DMS53 treated with DMSO at 0.1 percent for 48 hours (cell line): ENCODE measurements around the gene GTF3C5.
A peak's percentile ranks its signal among the peaks of the same experiment; 100 is the strongest.

Experiments
- DNase-seq: peaks from one replicate; lab custom pipeline; 2025; ENCODE audit not compliant: unreplicated experiment; lab: John Stamatoyannopoulos, UW

GTF3C5 gene, protein sequence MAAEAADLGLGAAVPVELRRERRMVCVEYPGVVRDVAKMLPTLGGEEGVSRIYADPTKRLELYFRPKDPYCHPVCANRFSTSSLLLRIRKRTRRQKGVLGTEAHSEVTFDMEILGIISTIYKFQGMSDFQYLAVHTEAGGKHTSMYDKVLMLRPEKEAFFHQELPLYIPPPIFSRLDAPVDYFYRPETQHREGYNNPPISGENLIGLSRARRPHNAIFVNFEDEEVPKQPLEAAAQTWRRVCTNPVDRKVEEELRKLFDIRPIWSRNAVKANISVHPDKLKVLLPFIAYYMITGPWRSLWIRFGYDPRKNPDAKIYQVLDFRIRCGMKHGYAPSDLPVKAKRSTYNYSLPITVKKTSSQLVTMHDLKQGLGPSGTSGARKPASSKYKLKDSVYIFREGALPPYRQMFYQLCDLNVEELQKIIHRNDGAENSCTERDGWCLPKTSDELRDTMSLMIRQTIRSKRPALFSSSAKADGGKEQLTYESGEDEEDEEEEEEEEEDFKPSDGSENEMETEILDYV

DNA sequence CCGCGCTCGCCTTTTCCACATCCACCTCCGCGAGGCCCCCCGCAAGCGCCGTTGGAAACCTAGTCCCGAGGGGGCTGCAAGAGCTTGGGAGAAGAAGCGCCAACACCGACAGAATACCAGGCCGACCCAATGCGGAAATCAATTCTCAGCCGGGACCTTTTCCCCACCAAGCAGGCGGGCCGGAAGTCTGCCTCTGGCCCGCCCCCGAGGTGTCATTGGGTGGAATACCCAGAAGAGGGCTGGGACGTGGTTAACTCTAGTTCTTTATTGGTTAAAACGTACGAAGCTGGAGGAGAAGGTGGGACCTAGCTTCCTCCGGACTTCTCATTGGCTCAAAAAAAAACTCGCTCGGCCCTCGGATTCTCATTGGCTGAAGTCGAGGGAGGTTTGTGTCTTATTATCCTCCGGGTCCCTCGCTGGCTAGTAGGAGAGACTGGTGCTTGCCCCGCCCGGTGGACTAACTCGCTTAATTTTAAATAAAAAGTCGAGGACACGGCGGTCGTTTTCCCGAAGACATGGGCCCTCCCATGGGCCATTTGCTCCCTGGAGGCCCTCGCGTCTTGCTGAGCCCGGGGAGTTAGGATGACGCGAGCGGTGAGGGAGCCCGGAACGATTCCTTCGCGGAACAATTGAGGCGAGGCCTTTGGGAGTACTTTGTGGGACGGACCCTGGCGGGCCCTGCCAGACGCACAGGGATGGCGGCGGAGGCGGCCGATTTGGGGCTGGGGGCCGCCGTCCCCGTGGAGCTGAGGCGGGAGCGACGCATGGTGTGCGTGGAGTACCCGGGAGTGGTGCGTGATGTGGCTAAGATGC is at the start of gene GTF3C5:
TSS of gene GTF3C5 (plus strand) at position 681 of the 813 bp plus-strand sequence. CDS start at position 696, 15 bp downstream.
- DNase-seq: peak; percentile 98

DNA sequence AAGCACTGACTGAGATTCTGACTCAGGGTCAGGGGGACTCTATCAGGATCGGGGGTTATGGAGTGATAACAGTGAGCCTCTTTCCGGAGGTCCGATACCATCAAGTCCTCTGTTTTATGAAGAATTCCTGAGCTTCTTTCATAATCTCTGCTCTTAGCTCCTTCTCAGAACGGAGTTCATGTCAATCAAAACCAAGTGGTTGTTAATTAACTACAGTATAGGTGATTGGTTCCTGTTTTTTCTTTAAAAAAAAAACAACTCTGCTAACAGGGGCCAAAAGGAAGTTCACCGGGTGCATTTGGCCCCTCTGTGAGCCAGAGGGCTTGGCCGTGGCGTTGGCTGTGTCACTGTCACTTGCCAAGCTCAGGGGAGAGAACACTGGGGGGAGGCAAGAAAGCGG is 48.3 kb upstream of the GTF3C5 start:
- no peak for DNase-seq

DNA sequence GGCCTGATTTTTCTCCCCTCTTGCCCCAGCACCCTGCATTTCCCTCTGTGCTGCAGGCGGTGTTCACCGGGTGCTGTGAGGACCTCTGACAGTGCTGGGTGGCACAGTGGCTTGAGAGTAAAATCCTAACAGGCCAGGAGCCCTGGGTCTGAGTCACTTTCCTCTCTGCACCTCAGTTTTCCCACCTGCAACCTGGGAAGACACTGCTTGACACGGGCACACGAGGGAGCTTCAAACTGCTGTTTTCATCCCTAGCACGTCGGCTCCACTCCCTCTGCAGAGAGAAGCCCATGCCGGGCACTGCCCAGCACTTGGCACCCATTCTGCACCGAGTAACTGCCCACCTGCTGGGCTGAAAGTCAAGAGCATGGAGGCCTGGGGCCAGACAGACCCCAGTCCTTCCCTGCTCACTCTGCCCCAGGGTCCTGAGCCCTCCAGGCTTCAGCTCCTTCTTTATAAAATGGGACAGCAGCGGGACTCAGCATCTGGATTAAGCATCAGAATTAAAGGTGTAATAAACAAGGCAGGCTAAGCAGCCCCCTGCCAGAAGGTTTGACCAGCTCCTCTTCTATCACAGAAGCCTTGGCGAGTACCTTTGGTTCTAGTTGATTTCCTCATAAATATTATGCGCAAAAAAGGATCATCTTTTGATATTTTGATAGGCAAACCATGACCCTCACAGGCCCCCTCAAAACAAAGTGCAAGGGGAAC is 47.2 kb upstream of the GTF3C5 start:
- no peak for DNase-seq

DNA sequence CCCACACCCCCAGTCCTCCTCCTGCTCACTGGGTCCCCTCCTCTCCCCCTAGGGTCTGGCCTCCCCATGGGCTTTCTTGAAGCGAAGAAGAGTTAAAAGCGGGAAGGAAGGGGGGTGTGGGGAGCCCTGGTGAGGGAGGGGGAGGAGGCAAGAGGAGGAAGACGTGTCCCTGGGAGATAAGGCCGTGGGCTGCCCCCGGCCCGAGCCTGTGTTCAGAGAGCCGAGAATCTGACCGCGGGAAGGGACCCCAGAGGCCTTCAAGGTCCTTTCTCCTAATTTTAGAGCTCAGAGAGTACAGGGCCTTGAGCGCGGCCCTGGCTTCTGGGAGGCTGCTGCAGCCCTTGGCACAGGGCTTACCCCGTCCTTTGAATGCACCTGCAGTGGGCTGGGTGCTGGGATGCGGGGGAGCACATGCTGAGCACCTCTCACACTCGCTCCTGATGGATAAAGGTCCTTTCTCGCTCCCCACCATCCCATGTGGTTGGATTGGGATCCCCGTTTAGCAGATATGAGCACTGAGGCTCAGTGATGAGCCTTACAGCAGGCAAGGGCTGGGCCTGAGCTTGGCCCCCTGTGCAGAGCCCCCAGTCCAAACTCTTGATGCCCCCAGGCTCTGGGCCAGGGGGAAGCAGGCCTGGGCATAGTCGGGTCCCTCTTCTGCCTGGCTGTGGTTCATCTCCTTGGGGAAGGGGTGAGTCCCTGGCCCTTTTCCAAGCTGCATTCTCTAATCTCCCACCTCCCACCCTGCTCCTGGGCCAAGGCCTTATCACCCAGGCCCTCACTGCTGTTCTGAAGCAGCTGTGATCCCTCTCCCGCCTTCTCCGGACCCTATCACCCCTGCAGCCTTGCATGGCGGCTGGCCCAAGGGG is 46.4 kb upstream of the GTF3C5 start:
- no peak for DNase-seq

DNA sequence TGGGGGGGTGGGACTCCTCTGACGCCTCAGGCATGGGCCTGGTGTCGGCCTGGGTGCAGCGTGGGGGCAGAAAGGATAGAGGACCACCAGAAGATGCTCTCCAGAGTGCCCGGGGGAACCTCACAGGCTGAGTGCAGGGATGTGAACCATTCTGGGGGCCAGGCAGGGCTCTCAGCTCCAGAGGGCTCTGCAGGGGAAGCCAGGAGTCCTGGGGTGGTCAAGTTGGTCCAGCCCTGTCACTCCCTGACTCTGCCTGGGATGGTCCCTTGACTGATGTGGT is 45.8 kb upstream of the GTF3C5 start:
- DNase-seq: no peak

DNA sequence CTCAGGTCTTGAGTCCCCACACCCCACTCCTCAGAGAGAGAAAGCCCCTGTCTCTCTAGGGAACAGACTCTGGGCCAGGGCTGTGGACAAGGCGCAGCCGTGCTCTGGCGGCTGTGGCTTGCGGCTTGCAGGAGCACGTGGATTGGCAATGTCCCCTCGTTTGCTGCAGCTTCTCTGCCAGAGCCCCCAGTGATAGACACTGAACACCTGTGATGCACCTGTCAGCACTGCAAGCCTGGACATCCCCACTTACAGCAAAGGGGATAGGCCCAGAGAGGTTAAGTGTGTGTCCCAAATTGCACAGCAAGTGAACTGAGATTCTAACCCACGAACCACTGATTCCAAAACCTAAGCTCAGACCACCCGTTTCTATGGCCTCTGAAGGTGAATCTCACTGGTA is 45.3 kb upstream of the GTF3C5 start:
- DNase-seq: no peak

DNA sequence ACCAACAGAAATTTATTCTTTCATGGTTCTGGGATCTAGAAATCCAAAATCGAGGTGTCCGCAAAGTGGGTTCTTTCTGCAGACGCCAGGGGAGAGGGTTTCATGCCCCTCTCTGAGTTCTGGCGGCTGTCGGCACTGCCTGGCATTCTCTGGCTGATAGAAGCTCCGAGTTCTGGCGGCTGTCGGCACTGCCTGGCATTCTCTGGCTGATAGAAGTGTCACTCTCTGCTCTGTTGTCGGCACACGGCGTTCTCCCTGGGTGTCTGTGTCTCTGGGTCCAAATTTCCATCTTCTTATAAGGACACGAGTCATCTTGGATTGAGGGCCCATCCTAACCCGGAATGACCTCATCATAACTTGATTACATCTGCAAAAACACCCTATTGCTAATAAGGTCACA is 44.7 kb upstream of the GTF3C5 start:
- no peak for DNase-seq

DNA sequence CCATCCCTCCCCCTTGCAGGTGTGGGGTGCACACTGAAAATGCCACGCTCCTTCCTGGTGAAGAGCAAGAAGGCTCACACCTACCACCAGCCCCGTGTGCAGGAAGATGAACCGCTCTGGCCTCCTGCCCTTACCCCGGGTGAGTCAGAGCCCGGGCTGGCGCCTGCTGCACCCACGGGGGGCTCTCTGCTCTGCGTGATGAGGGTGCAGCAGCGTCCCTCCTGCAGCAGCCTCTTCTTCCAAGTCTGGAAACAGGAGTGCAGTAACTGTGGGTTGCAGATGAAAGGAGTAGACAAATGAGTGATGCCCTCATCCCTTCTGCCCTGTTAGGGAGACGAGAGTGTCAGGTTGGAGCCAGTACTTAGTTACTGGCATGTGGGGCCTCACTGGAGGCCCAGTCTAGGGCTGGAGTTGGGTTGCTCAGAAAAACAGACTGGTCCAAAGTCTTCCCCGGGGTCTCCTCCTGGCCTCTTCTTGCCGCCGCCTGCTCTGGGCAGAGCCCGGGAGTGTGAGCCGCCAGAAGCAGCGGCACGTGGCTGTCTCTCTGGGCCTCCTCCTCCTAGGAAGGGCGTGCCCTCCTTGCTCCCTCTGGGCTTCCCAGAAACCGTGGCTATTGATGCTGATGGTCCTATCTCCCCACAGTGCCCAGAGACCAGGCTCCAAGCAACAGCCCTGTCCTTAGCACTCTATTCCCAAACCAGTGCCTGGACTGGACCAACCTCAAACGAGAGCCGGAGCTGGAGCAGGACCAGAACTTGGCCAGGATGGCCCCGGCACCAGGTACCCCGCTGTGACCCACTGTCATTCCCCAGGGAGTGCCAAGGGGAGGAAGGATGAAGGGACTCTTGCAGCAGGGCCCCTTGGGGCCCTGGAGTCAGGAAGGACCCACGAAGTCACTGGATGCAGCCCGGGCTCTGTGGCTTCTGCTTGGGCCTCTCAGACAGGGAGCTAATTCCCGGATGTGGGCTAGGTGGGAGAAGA is 43.9 kb upstream of the GTF3C5 start:
- DNase-seq: no peak

DNA sequence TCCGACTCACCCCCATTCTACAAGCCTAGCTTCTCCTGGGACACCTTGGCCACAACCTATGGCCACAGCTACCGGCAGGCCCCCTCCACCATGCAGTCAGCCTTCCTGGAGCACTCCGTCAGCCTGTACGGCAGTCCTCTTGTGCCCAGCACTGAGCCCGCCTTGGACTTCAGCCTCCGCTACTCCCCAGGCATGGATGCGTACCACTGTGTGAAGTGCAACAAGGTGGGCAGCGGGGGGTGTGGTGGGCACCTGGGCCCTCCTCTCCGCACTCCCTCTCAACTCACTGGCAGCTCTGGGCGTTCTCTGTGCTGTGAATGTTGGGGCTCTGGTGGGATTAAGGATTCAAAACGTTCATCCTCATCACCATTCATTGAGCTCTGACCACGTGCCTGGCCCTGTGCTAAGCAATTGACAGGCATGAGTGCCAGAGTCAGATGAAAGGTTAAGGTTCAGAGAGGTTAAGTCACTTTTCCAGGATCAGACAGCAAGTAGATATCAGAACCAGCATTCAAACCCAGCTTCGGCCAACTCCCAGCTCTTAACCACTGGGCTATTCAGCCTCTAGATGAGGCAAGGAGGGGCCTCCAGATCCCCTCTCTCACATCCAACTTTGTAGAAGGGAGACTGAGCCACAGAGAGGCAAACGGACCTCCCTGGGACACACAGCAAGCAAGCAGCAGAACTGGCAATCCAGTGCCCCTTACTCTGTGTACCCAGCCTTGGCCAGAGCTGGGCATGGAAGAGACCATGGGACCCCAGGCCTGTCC is 42.4 kb upstream of the GTF3C5 start:
- no peak for DNase-seq

DNA sequence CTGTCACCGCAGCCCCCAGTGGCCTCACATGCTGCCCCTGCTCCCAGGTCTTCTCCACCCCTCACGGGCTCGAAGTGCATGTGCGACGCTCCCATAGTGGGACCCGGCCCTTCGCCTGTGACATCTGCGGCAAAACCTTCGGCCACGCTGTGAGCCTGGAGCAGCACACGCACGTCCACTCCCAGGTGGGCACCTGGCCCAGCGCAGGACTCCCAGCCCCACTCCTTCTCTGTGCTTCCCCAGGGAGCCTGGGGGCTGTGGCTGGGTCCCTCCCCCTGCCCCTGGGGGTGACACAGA is 41.8 kb upstream of the GTF3C5 start:
- no peak for DNase-seq

DNA sequence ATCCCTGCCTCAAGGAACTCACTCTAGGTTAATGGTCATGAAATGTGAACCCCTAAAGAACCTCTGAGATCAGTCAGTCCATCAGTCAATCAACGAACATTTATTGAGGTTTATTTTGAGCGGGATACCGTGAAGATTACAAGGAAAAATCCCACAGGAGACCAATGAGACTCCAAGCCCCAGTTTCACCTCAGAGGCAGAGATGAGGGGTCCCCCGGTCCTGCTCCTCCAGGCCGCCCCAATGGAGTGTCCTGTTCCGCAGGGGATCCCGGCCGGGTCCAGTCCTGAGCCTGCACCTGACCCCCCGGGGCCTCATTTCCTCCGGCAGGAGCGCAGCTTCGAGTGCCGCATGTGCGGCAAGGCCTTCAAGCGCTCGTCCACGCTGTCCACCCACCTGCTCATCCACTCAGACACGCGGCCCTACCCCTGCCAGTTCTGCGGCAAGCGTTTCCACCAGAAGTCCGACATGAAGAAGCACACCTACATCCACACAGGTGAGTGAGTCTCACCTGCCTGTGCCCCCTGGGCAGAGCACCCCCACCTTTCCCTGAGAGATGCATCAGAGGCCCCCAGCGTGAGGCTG is 41.3 kb upstream of the GTF3C5 start:
- DNase-seq: no peak

DNA sequence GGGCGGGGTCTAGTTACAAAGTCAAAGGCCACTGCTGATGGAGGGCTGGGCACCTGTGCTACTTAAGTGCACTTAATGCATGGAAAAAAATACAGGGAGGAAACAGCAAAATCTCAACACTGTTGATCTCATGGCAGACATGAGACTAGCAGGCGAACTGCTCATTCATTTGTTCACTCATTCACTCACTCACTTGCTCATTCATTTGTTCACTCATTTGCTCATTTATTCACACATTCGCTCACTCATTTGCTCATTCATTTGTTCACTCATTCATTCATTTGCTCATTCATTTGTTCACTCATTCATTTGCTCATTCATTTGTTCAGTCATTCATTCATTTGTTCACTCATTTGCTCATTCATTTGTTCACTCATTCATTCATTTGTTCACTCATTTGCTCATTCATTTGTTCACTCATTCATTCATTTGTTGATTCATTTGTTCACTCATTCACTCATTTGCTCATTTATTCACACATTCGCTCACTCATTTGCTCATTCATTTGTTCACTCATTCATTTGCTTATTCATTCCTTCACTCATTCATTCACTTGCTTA is 40.7 kb upstream of the GTF3C5 start:
- peak; percentile 59 for DNase-seq

DNA sequence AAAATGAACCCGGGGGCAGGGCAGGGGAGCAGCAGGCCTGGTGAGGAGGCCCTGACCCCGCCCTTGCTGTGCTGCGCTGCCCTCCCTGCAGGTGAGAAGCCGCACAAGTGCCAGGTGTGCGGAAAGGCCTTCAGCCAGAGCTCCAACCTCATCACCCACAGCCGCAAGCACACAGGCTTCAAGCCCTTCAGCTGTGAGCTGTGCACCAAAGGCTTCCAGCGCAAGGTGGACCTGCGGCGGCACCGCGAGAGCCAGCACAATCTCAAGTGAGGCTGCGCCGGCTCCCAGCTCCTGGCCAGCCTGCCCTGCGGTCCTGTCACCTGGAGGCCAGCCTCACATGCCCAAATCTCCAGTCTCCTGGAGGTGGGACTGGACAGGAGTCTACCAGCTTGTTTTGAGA is 40.0 kb upstream of the GTF3C5 start:
- no peak for DNase-seq

DNA sequence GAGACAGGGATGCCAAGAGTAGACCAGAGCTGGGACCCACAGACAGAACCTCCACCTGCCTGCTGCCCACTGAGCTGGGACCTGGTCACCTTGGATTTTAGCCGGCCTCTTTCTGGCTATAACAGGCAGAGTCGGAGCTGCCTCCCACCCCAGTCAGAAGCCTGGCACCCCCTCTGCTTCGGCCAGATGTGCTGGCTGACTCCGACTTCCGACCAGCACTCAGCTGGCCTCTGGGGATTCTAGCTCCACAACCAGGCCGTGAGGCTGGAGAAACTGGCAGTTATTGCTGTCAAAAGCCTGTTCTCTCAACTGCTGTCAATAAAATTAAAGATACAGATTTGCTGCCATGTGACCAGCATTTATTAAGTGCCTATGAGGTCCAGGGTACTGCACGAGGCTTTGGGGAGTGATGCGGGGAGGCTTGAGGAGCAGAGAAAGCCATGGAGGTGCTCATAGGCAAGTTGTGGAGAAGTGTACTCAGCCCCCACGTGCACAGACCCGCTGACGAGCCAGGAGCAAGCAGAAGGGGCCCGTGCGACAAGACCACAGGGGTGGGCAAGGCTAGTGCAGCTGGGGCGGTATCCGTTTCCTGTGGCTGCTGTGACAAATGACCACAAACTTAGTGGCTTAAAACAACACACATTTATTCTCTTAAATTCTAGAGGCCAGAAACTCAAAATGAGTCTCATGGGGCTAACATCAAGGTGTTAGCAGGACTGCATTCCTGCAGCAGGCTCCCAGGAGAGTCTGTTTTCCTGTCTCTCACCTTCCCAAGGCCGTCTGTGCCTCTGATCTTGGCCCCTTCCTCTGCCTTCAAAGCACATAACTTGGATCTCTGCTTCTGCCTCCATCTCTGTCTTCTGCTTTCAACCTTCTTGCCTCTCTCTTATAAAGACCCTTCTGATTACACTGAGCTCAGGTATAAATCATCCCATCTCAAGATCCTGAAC is 39.2 kb upstream of the GTF3C5 start:
- no peak for DNase-seq

DNA sequence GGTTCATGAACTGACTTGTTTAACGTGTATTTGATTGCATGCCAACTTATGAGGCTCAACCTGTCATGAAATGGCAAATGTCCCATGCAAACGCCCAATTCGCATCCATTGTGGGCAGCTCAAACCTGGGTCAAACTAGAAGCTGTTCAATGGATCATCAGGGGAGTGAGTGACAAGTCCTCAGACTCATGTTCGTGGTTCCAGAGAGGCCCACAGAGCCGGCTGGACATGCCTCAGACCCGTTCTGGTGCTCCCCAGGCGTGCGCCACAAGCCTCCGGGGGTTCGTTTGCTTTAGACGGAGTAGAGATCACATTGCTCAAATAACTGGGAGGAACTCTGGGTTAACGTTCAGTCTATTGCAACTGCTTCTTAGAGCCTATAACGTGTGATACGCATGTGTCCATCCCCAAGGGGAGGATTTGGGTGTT is 37.3 kb upstream of the GTF3C5 start:
- DNase-seq: no peak

DNA sequence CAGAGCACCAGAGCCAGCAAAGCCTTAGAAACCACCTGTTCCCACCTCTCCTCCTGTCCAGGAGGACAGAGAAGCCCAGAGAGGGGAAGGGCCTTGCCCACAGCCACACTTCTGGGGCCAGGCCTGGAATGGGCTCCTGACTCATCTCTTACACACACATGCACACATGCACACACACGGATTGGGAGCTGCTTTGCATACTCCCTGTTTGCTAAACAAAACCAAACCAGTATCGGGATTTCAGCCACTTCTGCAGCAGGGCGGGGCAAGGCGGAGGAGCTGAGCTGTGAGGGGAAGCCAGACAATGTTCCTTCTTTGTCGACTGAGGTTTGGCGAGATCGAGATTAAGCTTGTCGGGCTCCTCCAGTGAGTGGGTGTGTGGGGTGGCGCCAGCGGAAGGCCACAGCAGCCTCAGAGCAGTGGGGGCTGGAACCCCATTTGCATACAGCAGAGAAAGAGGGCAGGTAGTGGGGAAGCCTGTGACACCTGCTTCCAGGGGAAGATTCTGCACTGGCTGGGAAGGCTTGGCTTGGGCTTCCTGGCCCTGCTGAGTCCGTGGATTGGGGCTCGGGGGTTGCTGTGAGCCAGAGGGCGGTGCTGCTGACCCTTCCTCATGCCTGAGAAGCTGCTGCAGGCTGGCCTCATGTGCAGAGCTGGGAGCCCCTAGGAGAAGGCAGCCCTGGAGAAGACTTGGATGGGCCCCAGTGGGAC is 36.2 kb upstream of the GTF3C5 start:
- peak; percentile 29 for DNase-seq

DNA sequence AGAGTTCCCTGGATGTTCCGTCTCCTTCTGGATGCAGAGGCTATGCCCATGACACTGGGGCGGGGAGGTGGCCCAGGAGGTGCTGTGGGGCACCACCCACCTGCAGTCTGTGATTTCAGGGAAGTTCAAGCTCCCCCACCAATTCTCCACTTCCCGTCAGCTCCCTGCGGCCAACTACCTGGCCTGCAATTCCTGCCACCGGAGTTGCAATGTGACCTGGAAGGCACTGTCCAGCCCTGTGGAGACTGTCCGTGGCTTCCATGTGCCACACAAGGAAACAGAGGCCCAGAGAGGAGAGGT is 35.7 kb upstream of the GTF3C5 start:
- DNase-seq: no peak
